ENCODE data around the gene PRRC2C.

- TF ChIP-seq NANOG (IDR thresholded peaks at IDR 0.05; ENCODE audit: borderline replicate concordance) (no peak), CREB1 (CRISPR knock-in tag; IDR thresholded peaks at IDR 0.05; ENCODE audit: low read depth) (no peak), CTCF (conservative IDR thresholded peaks at IDR 0.05; ENCODE audit: low read depth in 2 of 2) (no peak), EZH2 (IDR thresholded peaks at IDR 0.05; ENCODE audit: low read depth, unreplicated experiment) (no peak)
Measured at GRCh38 chr1:171477804-171478203, 7.5 kb upstream of the PRRC2C start.
